NCI-H345 (cell line): ENCODE data around the gene PPT2.
"Not testable (repeated sequence)": the region's sequence is repeated elsewhere in the genome, so short reads cannot be mapped to it uniquely, and the experiment has no call there.

Experiments used
- DNase-seq: peaks from one replicate; lab custom pipeline; 2025; lab: John Stamatoyannopoulos, UW

PPT2 gene

GRCh38 chr6:32127409-32127716 is 26.6 kb upstream of the PPT2 start:
- no peak for DNase-seq

GRCh38 chr6:32127717-32128592 is 26.0 kb upstream of the PPT2 start, which contains the start of gene ATF6B:
Gene ATF6B (minus strand): TSS chr6:32128246. CDS start chr6:32128207, 39 bp downstream.
- peak; percentile 99 for DNase-seq

GRCh38 chr6:32128751-32129296 is 25.1 kb upstream of the PPT2 start:
- no peak for DNase-seq

GRCh38 chr6:32129297-32130088 is 24.4 kb upstream of the PPT2 start:
- DNase-seq: no peak

GRCh38 chr6:32131439-32131948 is 22.4 kb upstream of the PPT2 start:
- no peak for DNase-seq

GRCh38 chr6:32132110-32132509 is 21.8 kb upstream of the PPT2 start:
- peak; percentile 7 for DNase-seq

GRCh38 chr6:32133786-32134185 is 20.2 kb upstream of the PPT2 start:
- no peak for DNase-seq

GRCh38 chr6:32137454-32137853 is 16.5 kb upstream of the PPT2 start:
- no peak for DNase-seq

GRCh38 chr6:32139590-32139989 is 14.4 kb upstream of the PPT2 start:
- DNase-seq: no peak

GRCh38 chr6:32140420-32141046 is 13.4 kb upstream of the PPT2 start:
- DNase-seq: no peak

- DNase-seq: not testable (repeated sequence)
Measured at GRCh38 chr6:32144238-32144637, 9.7 kb upstream of the PPT2 start.

GRCh38 chr6:32146287-32146686 is 7.7 kb upstream of the PPT2 start:
- DNase-seq: no peak

GRCh38 chr6:32146687-32147086 is 7.3 kb upstream of the PPT2 start:
- no peak for DNase-seq

GRCh38 chr6:32147401-32148132 is 6.4 kb upstream of the PPT2 start:
- DNase-seq: no peak

GRCh38 chr6:32148289-32149091 is 5.5 kb upstream of the PPT2 start:
- peak; percentile 5 for DNase-seq

- no peak for DNase-seq
Measured at GRCh38 chr6:32149092-32149755, 4.7 kb upstream of the PPT2 start.

- no peak for DNase-seq
Measured at GRCh38 chr6:32149932-32150870, 3.7 kb upstream of the PPT2 start.

- DNase-seq: no peak
Measured at GRCh38 chr6:32151181-32151862, 2.6 kb upstream of the PPT2 start.
